Endometrium (tissue), 2 donors: ENCODE measurements around the gene SRC.

ENCODE experiments used
- FAIRE-seq: peaks from 2 replicates; lab custom pipeline; 2012; peaks lifted over from hg19 to GRCh38; lab: Jason Lieb, UNC
- donor health status: control.
- donor health status: control.

Gene SRC

DNA sequence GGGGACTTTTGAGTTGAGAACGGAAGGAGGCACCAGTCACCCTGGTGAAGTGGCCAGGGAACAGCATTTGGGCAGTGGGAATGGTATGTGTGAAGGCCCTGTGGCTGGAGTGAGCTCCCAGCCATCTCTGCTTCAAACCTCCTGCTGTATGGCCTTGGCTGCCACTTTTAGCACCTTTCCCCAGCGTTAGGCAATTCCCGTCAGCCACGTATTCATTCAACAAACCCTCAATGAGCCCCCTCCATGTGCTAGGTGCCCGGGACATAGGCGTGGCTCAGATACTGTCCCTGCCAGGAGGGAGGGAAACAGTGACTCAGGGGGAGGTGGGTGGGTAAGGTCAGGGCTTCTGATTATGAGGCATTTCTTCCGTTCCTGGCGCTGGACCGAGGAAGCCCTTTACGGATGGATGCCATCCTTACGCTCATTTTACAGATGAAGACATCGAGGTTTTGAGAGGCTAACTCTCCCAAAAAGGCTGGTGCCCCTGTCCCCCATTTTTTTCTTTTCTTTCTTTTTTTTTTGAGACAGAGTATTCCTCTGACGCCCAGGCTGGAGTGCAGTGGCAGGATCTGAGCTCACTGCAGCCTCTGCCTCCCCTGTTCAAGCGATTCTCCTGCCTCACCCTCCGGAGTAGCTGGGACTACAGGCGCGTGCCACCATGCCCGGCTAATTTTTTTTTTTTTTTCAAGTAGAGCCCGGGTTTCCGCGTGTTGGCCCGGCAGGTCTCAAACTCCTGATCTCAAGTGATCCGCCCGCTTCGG is 37.5 kb downstream of the SRC start:
- no peak for FAIRE-seq

DNA sequence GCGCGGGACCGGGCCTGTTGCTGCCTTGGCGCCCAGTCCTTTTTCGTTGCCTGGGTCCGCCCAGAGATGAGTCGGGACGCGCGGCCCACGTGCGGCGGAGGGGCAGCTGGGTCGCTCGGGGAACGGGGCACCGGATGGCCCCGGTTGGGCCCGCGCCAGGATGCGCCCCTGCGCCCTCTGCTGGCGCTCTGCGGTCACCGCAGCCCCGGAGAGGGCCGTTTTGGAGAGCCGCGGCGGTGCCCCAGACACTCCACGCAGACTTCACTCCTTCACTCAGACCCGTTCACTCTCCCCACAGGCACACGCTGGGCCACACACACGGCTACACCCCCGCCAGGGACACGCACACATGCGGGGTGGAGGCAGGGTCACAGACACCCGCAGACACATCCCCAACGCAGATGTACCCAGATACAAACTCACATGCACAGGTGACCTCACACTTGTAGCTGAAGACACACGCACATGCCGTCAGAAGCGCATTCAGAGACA is 38.8 kb downstream of the SRC start:
- no peak for FAIRE-seq

DNA sequence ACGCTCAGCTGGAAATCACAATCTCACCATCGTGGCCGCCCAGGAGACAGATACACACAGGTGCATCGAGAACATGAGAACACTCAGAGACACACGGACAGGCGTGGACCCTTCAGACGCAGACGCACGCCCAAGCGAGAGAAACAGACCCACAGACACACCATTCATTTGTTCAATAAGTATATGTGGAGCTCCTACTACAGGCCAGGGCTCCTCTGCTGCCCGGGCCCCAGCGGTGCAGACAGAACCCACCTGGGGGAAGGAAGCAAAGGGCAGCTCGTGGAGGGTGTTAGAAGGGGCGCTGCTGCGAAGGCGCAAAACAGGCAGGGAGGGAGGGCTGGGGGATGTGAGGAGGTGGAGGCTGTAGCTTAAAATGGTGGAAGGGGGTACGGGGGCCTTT is 39.2 kb downstream of the SRC start:
- no peak for FAIRE-seq

DNA sequence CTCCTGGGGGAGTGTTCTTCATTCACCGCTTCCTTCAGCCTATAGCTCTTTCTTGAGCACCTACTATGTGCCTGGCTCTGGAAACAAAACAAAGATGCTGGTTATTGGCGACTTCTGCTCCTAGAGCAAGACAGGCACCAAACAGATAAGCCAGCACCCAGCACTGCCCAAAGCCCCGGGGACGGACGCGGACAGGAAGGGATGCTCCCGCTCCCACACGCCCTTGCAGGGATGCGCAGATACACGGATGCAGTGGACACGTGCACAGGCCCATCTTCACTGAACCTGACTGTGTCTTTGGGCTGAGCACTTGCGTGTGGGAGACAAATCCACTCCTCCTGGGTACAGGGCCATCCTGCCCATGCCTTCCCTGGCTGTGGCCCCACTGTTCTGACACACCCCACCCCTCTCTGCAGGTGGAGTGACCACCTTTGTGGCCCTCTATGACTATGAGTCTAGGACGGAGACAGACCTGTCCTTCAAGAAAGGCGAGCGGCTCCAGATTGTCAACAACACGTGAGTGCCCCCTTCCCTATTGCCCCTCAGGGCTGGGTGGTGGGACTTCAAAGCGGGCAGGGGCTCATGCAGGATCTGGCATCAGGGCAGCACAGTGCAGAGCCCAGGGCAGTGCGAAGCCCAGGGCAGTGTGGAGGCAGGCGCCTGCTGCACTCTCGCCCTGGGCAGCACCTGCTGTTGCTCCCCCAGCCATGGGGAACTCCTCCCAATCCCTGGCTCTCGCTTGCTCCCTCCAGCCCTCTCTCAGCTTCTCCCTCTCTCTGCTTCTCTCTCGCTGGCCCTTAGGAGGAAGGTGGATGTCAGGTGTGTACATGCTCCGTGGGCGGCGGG is 39.9 kb downstream of the SRC start:
- FAIRE-seq = no peak

DNA sequence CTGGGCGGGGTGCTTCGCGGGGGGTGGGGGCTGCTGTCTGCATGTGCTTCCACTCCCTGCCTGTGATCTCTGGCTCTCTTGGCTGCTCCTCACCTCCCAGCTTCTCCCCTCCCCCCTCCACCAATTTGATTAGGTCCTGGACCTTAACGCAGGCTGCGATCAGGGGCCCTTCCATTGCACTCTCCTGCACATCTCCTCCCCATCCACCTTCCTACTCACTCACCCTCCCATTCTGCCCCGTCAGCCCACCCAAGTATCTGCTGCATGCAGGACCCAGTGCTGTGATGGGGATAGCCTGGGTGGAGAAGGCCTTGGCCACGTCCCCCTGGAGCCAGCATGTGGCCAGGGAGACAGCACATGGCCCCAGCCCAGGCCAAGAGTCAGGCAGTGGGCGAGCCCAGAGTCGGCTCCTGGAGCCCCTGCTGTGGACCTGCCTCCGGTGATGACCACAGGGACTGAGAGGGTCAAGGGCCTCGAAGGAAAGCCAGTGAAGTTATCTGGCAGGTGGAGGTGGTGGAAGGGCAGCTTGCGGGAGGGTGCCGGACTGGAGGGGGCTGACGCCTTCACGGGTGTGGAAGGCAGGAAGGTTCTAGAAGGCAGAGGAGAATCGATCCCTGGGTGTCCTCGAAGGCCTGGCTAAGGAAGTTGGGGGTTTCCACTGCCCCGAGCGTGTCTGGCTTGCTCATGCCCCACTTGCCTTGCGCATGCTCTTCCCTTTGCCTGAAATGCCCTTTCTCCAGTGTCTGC is 40.7 kb downstream of the SRC start:
- FAIRE-seq = no peak

DNA sequence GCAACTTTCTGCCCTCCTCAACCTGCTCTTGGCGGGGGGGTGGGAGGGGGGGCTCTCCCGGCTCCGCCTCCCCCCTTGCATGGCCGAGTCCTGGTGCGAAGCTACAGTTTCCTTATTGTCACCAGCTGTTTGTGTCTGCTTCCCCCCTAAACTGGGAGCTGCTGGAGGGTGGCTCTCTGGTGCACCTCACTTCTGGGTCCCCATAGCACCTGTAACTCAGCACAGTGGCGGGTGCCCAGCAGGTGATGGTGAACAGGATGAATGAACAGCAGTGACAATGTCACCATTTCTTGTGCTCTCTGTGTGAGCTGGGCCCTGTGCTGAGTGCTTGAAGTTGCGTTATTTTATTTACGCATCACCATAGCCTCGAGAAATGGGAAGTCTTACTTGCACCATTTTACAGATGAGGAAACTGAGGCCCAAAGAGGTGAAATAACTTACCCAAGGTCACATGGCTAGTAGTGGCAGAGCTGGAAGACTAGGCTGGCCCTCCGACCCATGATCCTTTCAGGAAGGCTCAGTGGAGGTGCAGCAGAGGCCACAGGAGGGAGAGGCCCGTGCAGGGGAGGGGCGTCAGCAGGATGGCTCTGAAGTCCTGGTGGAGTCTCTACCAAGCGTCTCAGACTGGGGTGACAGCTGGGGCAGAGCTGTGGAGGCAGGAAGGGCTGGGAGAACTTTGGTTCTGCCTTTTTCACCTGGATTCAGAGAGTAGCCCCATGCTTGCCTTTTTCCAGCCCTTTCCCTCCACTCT is 41.8 kb downstream of the SRC start:
- FAIRE-seq = no peak

DNA sequence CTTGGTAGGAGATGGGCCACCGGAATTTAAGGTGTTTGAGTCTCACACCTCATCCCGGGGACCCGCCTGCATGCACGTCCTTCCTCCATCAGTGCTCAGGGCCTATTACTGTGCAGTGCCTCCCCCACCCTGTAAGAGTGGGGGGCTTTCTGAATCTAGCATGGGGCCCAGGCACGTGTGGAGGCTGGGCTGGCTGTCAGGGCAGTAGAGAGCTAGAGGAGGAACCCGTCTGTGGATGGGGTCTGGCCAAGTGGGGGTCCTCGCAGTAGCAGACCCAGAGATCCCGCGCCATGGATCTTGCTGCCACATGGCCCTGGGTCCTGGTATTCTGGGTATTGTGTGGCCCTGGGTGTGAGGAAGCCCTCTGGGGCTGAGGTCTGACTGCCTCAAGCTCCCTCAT is 42.9 kb downstream of the SRC start:
- FAIRE-seq = no peak

DNA sequence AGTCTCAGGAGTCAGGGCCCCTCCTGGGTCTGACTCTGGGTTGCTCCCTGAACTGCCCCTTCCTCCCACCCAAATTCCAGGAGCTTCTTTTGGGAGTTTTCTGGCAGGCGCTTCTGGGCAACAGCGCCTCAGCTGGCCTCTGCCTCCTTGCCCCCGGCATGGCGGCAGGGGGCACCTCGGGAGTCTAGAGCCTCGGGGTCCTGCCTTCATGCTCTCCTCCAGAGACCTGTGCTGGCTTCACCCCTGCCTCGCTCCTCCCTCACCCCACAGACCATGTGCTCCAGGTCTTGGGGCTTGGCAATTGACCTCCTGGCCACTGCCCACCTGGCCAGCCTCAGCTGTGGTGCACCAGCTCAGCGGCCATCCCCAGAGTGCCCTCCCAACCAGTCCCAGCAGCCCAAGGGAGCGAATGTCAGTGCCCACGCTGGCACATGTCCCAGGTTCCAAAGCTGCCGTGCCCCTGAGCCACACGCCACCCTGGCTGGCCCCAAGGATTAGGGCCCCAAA is 43.4 kb downstream of the SRC start:
- no peak for FAIRE-seq

DNA sequence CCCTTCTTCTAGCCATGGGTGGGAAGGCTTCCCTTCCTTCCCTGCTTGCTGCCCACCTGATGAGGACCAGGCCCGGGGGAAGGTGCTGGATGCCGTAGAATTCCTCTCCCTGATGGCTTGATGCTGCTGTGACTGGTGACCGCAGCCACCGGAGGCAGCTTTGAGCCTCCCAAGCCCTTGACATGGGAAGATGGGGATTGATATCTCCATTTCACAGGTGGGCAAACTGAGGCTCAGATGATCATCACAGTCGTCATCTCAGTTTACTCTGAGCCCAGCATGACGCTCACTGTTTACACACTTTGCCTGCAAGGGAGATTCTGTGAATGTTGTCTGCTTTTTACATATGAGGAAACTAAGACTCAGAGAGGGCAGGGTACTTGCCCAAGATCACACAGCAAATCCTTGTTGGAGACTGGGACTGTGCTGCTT is 43.9 kb downstream of the SRC start:
- no peak for FAIRE-seq

DNA sequence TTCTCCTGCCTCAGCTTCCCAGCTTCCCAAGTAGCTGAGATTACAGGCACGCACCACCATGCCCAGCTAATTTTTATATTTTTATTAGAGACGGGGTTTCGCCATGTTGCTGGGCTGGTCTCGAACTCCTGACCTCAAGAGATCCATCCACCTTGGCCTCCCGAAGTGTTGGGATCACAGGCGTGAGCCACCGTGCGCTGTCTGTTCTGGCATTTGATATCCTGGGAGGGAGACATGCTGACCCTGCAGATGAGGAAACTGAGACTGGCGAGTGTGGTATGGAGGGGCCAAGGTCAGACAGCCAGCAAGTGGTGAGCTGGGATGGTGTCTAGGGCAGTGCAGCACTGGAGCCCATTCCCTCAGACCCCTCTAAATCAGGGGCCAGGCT is 44.6 kb downstream of the SRC start:
- no peak for FAIRE-seq

DNA sequence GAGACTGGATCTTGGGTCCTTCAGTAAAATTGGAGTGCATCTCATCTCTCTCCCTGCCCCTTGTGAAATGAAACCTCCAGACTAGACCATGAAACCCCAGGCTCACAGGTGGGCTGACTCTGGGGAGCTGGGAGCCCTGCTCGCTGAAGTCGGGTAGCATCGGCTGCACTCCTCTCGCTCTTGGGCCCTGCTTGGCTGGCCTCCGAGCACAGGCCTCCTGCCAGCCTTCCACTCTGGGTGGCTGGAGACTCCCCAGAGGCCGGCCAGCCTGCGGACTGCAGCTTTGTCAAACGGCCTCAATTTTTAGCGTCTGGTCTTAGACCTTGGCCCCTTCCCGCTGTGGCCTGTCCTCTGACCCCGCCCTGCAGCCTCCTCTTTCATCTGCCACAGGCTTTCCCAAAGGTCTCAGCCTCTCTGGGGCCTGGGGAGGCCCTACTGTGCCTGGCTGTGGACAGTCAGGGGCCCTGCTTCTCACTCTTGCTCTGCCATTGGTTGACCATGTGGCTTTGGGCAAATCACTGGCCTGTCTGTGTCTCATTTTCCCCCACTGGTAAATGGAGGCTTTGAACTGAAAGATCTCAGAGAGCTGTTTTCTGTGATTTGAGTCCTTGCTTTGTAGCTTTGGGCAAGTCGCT is 45.1 kb downstream of the SRC start:
- FAIRE-seq = no peak

DNA sequence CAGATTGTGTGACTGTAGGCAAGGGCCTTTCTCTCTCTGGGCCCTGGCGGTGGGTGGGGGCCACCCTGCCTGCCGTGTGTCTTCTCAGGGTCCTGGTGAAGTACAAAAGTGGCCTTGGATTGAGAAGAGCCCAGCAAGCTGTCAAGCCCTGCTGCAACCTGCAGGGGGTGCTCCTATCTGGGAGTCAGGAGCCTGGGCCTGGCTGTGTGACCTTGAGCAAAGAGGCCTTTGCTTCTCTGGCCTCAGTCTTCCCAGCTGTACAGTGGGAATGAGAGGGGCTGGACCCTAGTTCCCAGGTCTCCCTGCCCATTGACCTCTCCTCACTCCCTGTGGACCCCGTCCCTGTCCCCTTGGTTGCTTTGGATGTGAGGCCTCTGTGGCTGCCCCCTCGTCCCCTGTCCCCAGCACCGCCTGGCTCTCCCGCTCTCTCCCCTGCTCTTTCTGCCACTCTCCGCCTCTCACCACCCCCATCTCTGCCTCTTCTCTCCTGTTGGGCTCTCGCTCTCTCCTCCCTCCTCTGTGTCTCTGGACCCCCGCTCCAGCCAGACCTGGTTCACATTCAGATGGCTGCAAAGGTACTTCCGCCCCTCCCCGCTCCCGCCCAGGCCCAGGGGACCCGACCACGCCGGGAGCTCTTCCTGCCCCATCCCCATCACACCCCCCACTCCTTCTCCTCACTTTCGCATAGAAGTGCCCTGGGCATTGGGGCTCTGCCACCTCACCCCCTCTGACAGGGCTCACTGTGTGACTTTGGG is 46.7 kb downstream of the SRC start:
- FAIRE-seq = no peak

DNA sequence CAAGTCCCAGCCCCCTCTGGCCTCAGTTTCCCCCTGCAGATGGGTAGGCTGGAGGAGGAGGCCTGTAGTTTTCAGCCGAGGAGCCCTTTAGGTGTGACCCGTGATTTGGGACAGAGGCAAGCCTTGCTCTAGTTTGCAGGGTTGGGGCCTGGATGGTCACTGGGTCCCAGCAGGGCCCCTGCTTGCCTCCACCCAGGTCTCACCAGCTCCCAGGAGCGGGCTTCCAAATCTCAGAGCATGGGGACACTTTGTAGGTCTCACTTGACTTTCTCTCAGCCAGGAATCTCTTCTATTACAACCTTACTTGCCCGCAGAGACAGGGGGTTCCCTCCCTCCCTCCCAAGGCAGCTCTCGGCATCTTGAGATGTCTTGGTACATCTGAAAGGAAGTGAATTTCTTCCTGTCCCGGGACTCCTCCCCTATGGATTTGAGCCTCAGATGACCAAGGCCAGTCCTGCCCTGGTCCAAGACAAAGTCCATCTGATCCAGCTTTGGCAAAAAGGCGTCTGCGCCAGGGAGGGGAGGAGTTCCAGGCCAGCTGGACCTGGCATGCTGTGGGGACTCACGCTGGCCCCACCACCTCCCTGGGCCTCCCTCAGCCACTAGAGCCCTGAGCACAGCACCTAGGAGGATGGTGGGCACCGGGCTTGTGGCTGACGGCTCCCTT is 47.4 kb downstream of the SRC start:
- no peak for FAIRE-seq

DNA sequence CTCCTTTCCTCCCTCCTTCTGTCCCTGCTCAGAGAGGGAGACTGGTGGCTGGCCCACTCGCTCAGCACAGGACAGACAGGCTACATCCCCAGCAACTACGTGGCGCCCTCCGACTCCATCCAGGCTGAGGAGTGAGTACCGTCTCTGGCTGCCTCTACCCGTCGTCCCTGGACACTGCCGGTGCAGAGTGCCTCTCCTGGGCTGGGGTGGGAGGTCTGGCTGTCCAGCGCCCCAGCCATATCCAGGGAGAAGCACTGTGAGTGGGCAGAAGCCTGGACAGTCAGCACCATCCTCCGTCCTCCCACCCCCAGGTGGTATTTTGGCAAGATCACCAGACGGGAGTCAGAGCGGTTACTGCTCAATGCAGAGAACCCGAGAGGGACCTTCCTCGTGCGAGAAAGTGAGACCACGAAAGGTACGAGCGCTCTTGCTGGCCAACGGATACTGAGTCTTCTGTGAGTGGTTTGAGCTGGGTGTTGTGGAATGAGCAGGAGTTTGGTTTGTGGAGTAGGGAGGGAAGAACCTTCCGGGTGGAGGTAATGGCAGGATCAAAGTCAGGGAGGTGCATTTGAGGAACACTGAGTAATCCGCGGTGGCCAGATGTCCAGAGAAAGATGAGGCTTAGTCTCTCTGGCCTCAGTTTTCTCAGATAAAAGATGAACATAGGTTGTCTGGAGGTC is 48.1 kb downstream of the SRC start:
- FAIRE-seq = no peak

DNA sequence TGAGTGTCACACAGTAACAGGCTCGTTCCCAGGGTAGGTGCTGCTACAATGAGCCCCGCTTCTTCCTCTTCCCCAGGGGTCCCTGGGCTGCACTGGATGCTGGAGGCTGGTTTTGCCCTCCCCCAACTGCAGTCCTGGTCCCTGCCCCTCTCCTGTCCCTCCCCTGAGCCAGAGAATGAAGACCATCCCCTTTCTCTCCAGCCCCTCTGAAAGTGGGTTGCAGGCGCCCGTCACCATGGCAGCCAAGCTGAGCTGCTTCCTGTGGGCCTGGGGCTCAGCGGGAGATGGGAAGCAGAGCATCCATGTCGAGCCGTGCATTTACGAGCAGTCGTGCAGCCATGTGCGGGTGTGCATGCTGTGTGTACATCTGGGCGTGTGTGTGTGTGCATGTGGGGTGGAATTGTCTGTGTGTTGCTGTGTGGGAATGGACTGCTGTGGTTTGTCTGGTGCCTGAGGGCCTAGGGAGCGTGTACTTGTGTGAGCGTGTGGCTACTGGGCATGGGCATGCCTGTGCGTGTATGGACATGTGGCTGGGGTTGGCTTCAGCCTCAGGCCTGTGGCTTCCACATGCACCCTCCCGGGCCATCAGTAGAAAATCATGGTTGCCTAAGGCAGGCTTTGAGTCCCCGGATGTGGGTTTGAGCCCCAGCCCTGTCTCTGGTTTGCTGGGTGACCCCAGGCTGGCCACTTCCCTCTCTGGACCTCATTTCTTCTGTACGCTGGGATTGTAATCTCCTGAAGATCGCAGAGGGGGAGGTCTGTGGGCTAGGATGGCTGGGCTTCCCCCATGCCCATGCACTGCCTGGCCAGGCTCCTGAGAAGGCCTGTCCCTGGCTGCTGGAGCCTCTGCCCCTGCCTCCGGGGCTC is 48.8 kb downstream of the SRC start:
- FAIRE-seq = no peak

DNA sequence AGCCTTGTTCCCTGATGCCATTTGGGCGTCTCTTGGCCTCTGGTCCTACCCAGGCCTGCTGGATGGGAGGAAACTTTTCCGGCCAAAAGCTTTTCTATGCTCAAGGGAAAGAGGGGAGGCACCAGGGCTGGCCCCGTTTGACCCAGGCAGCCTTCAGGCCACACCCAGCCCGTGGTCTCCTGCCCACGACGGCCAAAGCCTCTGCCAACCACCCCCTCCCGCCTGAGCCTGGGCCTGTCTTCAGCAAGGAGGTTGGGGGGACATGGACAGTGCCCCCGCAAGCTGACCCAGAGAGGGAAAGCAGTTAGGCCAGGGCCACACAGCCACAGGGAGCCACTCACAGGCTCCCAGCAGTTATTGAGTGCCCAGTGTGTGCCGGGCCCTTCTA is 49.5 kb downstream of the SRC start:
- no peak for FAIRE-seq

DNA sequence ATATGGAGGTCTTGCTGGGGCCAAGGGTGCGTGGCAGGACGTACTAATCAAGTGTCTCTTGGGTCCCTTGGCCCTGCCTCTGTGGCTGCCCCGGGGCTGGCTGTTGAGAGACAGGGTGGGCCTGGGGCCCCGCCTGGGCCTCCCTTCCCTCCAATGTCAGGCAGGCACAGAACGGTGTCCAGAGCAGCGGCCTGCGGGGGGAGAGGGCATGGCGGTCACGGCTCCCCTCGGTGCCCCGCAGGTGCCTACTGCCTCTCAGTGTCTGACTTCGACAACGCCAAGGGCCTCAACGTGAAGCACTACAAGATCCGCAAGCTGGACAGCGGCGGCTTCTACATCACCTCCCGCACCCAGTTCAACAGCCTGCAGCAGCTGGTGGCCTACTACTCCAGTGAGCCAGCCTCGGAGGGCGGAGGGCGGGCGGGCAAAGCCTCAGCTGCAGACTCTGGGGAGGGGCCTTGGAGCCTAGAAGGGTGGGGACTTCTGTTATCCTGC is 50.0 kb downstream of the SRC start:
- FAIRE-seq = no peak

DNA sequence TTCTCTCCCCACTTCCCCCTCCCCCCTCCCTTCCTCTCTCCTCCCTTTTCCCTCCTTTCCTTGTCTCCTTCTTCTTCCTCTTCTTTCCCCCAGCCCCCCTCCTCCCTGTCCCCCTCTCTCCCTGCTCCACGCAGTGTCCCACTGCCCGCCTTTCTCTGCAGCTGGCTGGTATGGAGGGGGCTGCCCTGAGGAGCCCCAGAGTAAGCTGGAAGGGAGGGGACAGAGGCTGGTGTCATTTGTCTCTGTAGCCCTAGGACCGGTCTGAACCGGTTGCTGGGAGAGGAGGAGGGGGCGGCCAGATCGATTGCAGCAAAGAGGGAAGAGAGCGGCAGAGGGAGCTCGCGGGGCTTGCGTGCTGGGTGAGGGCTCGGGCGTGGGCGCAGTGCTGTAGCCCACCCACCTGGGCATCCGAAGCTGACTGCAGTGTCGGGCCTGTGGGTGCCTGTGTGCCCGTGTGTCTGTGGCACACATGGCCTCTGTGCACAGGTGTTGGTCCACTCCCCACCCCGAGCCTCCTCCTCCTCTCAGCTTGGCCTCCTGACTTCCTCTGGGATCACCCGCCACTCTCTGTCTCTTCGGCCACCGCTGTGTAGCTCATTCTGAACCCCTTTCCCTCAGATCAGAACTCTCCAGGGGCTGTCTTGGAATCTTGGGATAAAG is 50.6 kb downstream of the SRC start:
- no peak for FAIRE-seq
